RWPE1 (cell line): ENCODE measurements around the gene CAMK2N2.

Source experiments
- CTCF ChIA-PET: fragments of 350-600 bp; sonication (Branson Sonifier 250); formaldehyde crosslinking; extraction: SDS; loops from one replicate; lab custom pipeline; 2021; lab: Yijun Ruan, JAX
- POLR2A ChIA-PET: fragments of 400-600 bp; formaldehyde crosslinking; extraction: SDS; loops from one replicate; lab custom pipeline; 2020; ENCODE audit warnings: antibody characterized with exemption; ENCODE audit not compliant: low non-redundant PET; lab: Yijun Ruan, JAX
- DNase-seq: peaks from one replicate; pipeline ENCODE4 v3.0.0; 2012; ENCODE audit warnings: low spot score
- H3K27ac ChIP-seq: fragments of 450-650 bp; 2 replicates; pipeline ENCODE4 v1.5.1; 2017
- TF ChIP-seq, protein P1 (sequence below): fragments of 450-650 bp; conservative IDR thresholded peaks from 2 replicates; pipeline ENCODE4 v1.5.1; 2017; ENCODE audit warnings: low read depth, mild to moderate bottlenecking

CAMK2N2 gene

DNA sequence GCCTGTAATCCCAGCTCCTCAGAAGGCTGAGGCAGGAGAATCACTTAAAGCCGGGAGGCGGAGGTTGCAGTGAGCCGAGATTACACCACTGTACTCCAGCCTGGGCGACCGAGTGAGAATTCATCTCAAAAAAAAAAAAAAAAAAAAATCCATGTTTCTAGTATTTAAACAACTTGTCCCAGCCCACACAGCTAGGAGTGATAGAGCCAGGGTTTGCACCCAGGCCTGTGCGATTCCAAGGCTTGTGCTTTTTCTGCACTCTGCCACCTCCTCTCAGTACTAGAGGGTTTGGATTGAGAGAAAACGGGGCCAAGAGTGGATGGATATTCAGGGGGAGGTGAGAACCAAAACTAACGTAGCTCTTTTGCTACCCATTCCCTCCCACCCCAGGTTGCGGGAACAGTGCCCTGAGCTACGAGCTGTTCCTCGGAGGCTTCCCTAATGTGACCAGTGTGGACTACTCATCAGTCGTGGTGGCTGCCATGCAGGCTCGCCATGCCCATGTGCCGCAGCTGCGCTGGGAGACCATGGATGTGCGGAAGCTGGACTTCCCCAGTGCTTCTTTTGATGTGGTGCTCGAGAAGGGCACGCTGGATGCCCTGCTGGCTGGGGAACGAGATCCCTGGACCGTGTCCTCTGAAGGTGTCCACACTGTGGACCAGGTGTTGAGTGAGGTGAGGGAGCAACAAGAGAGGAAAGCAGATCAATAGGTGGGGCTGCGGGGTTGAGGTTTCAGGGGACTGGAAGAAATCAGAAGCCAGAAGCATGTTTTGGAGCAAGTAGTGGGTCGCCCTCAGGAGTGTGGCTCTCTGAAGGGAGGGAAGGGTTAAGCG, 4.1 kb downstream of the CAMK2N2 start:
- H3K27ac ChIP-seq: no peak overlapping the region
- no peak for DNase-seq
- ChIA-PET POLR2A (interaction anchor here (0.7 kb wide), 1 partner anchor 77 kb away, joined by 4 read pairs; no protein-coding TSS in a partner anchor), CTCF (interaction anchor here (1.8 kb wide), 1 partner anchor 112 kb away, joined by 8 read pairs; no protein-coding TSS in a partner anchor)
- TF ChIP-seq, protein P1, sequence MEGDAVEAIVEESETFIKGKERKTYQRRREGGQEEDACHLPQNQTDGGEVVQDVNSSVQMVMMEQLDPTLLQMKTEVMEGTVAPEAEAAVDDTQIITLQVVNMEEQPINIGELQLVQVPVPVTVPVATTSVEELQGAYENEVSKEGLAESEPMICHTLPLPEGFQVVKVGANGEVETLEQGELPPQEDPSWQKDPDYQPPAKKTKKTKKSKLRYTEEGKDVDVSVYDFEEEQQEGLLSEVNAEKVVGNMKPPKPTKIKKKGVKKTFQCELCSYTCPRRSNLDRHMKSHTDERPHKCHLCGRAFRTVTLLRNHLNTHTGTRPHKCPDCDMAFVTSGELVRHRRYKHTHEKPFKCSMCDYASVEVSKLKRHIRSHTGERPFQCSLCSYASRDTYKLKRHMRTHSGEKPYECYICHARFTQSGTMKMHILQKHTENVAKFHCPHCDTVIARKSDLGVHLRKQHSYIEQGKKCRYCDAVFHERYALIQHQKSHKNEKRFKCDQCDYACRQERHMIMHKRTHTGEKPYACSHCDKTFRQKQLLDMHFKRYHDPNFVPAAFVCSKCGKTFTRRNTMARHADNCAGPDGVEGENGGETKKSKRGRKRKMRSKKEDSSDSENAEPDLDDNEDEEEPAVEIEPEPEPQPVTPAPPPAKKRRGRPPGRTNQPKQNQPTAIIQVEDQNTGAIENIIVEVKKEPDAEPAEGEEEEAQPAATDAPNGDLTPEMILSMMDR: no peak

DNA sequence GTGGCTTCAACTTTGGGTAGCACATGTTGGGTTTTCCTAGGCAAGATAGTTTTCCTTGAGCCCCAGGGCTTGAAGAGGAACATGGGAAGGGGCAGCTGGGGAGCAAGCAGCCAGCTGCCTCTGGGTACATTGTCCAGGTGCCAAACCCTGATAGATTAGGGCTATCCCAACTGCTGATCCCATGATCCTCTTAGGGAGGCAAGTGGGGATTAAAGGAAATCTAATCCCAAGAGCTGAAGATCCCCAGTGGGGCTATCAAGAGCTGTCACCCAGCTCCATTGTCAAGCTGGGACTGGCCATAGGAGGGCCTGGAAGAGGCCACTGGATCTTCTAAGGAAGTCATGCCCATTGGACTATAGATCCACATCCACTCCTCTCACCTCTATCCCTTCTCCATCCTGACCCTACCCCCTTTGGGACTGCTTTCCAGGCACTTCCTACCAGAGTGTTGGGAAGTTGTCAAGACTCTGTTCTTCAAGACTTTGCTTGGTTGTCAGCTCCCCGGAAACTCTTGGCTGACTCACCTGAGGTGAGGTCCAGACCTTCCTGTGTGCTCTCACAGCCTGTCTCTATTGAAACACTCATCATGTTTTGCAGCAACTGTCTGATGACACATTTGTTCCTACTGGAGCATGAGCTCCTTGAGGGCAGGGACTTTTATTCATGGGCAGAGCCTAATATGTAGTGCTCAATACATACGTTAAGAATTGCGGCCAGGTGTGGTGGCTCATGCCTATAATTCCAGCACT, 5.9 kb downstream of the CAMK2N2 start:
- DNase-seq: no peak
- no peak overlapping the region for H3K27ac ChIP-seq
- POLR2A ChIA-PET: no interaction called here
- TF ChIP-seq, protein P1: no peak
- CTCF ChIA-PET: interaction anchor here (0.5 to 1.8 kb wide), 4 partner anchors 11 to 237 kb away, joined by 3 to 8 read pairs (median 4); no protein-coding TSS in a partner anchor

DNA sequence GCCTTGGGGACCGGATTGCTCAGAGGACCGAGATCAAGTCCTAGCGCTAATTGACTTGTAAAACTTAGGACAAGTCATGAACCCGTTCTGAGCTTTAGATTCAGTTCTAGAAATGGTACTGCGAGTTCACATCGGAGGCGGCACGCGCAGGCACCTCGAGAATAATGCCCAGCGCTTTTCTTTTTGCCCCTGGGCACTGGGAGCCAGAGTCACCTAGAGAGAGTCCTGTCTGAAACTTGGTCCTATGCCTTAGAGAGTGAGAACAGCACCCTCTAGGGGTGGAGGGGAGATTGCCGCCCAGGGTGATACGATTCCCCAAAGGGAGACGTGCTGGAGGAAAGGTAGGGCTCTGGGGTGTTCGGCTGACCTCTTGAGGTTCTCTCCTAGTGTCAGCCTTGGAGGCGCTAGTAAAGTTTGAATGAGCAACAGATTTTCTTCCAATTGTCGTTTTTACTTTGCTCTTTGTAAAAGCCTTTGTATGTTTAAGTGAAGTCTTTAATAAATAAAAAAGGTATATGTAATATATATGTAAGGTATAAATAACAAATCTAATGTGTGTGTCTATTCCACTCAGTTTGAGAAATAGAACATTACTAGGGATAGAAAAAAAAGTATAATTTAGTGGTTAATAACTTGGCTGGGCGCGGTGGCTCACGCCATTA, 11.1 kb downstream of the CAMK2N2 start:
- TF ChIP-seq, protein P1: peak; percentile 89
- ChIA-PET POLR2A (no interaction called here), CTCF (interaction anchor here (0.6 to 1.4 kb wide), 19 partner anchors 8 to 355 kb away, joined by 3 to 11 read pairs (median 4); no protein-coding TSS in a partner anchor)
- H3K27ac ChIP-seq: peak overlapping the region; percentile 95
- peak; percentile 87 for DNase-seq

DNA sequence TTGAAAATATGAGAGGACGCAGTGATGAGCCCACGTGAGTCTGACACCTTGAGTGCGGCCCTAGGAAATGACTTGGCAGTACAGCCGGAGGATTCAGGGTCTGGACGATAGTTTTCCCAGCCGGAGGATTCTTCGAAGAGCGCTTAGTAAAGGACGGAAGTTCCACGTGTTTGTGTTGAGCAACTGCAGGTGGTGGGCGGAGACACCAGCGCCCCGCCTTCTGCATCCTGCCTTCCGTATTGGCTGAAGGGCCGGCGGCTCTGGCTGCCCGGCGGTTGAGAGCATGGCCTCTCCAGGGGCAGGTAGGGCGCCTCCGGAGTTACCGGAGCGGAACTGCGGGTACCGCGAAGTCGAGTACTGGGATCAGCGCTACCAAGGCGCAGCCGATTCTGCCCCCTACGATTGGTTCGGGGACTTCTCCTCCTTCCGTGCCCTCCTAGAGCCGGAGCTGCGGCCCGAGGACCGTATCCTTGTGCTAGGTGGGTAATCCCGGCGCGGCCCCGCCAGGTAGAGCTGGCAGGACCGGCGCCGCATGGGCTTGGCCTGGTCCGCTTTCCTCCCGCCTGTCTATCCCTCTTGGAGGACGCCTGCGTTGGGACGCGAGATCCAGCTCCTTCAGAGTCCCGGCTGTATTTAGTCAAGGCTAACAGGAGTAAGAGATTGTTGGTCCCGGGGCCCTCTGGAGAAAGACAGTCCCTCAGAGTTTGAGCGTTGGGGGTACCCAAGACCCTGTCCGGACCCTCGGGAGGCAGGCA, 11.8 kb downstream of the CAMK2N2 start, which contains the start of gene EEF1AKMT4:
Gene EEF1AKMT4, plus strand, starts transcription at position 261 of the 755 bp plus-strand sequence. Its CDS starts 23 bp downstream, at position 284.
- TF ChIP-seq, protein P1: peak; percentile 48
- H3K27ac ChIP-seq: peak within 1 kb of the TSS; percentile 95
- DNase-seq: peak; percentile 95
- POLR2A ChIA-PET: no interaction called here
- CTCF ChIA-PET: interaction anchor here (0.6 to 1.4 kb wide), 20 partner anchors 9 to 354 kb away, joined by 3 to 11 read pairs (median 4); no protein-coding TSS in a partner anchor

DNA sequence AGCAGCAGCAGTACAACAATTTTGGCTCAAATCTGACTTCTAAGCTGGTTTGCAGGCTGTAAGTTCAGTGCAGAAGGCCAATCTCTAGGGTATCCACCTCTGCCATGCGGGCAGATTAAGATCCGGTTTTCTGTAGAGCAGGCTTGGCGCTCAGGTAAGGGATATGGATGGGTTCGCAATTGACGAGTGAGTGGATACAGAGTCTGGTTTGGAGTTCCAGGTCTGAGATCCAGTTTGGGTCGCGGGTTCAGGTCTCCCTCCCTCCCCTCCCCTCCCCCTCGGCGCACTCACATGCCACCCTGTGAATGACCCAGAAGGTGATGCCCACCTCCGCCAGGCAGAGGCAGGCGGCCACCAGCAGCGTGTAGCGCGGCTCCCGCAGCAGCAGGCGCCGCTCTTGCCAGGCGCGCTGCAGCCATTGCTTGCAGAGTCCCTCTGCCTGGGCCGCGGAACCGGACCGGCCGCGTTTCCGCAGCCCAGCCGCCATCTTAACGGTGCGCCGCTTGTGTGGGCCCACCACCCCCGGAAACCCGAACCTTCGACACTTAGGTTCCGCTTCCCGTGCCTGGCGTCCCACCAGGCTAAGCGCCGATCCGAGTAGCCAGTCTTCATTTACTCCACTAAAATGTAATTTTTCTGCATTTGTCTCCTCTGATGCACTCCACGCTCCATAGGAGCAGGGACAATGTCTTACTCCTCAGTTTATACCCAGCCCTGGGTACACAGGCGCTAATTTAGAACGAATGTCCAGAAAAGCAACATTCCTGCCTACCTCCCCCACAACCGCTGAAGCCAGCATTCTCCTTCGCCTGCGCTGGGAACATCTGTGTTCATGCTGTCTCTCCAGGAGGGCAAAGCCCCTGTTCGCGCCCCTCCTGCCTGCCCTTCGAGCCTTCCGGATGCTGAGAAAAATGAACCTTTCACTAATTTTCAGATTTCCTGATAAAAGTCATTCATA, 12.6 kb downstream of the CAMK2N2 start, which contains the start of gene ALG3:
Gene ALG3, minus strand, starts transcription at position 509 of the 958 bp plus-strand sequence. Its CDS starts 22 bp downstream, at position 487.
- peak within 1 kb of the TSS; percentile 95 for H3K27ac ChIP-seq
- CTCF ChIA-PET: interaction anchor here (1.4 kb wide), 1 partner anchor 12 kb away, joined by 11 read pairs; no protein-coding TSS in a partner anchor
- peak; percentile 74 for DNase-seq
- POLR2A ChIA-PET: no interaction called here
- TF ChIP-seq, protein P1: no peak
